HG03135 (cell line): ENCODE data around the gene ARL6.
A peak's percentile ranks its signal among the peaks of the same experiment; 100 is the strongest.
"Not testable (repeated sequence)": the region's sequence is repeated elsewhere in the genome, so short reads cannot be mapped to it uniquely, and the experiment has no call there.

Experiments
- ATAC-seq: cut with Tn5 transposase; IDR thresholded peaks from one replicate; pipeline ENCODE4 v1.9.1; 2021; ENCODE audit warnings: mild to moderate bottlenecking, moderate library complexity; ENCODE audit not compliant: unreplicated experiment

Gene ARL6

DNA sequence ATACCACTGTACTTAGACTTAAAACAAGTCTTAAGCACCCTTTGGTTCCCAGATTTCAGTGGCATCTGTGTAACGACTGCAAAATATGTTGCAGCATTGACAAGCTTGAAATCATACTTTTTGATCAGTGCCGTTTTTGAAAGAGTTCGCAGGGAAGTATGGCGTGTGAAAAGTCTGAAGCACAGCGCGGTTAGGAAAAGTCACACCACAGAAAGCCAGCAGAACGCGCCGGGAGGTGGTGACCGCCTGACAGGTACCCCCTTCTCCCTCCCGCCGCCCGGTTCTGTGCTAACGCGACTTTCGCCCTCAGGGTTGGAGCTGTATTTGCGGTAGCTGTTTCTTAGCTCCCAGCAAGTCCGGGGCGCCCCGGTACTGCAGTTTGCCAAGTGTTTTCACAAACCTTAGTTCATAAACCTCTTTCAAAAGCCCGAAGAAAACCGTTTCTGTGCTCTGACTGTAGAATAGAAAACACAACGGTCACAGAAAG, 56.8 kb downstream of the ARL6 start:
- ATAC-seq = peak; percentile 55

DNA sequence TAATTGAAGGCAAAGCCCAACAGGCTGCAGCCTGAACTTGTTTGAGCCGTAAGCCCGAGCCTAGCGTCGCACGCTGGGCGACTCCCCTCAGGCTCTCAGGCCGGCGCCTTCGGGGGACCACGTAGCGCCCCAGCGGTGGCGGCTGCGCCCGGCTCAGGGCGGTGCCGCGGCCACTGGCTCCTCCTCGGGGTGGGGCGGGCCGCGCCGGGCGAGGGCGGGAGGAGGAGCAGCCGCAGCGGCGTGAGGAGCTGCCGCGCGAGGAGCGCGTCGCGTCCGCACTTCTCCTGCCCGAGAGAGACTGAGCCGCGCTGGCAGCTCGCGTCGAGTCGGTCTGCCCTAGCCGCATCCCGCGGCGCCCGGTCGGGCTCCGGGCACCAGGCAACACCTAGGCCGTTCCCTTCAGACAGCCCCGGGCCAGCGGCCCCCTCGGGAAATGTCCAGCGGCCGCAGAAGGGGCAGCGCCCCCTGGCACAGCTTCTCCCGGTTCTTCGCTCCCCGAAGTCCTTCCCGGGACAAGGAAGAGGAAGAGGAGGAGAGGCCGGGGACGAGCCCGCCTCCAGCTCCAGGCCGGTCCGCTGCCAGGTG, 57.3 kb downstream of the ARL6 start, which contains the start of gene CRYBG3:
CRYBG3 (plus strand) TSS at position 238 of the 585 bp plus-strand sequence; CDS start at position 434, 196 bp downstream.
- ATAC-seq = peak; percentile 99

DNA sequence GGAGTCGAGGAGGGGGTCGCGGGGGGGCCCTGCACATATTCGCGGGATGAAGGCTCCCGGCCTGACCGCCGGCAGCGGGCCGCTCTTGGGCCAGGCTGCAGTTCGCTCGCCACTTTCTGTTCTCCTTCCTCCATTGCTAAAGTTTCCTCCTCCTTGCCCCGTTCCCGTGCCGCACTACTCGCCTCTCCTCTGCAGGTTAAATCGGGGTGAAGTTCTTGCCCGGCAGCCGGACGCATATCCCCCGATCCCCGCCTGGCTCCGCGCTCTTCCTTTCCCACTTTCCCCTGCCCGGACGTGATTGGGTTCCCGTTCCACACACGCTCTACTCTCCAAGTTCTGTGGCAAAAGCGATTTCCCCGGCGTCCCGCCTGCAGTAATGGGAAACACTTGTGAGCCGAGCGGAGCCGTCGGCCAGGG, 57.8 kb downstream of the ARL6 start:
- peak; percentile 30 for ATAC-seq

DNA sequence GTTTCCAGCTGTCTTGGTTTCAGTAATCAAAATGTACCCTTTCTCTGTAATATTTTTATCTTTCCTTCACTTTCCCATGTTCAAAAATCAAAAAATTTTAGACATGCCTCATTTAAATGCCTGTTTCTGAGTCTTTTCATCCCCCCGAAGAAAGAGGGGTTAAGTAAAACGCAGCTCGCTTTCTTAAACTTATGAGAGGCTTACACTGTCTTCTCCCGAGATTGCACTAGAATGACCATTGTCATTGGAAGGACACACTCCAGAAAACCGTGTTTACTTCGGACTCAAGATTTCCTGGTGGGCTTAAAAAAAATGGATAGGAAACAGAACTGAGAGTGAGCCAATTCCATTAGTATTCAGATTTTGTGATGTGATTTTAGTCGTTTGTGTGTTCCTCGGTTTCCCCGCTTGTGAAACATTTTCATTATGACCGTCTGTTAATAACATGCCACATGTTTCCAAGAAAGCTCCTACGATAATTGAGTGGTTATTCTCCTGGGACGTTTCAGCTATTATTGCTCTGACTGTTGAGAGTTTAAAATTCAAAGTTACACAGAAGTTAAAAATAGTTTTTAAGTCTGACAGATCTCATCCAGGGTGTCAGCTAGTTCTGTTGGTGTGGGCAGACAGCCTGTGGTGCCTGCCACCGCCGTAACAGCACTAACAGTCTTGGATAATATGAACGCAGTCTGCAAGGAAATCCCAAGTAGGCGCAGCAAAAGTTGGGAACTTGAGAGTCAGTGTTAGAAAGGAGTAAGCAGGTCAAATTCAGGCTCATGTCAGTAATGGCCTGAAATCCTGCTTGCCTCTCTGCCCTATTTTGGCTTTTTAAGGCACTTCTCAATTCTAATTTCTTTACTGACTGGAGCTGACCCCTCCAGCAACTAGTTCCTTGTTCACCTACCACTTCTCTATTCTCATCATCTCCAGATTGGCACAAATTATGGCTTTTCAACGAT, 58.8 kb downstream of the ARL6 start:
- no peak for ATAC-seq

GRCh38 chr3:97825101-97825500, 60.5 kb downstream of the ARL6 start:
- ATAC-seq = no peak

DNA sequence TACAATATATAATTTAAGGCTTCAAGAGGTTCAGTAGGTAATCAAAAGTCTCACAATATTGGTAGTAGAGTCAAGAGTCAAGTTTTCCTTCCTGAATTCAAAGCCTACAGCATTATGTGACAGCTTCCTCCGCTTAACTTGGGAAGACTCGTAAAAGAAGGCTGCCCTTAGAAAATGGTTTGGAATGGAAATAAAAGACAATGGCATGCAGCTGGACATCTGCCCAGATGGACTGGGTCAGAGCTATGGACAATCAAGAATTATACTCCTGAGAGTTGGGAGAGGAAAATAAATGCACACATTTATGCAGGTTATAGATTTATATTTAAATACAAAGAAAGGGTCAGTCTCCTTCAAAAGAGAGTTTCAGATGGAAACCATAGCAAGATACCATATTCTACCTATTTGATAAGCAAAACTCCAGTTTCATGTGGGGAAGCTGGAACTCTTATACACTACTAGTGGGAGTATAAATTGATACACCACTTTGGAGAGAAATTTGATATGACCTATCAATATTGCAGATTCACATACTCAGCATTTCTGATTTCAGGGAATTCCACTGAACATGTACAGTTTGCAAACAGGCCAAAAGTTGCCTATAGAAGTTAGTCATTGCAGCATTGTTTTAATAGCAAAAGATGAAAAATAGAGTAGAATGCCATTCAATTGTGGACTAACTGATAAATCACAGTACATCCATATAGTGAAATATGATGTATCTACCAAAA, 63.3 kb downstream of the ARL6 start:
- ATAC-seq = no peak

DNA sequence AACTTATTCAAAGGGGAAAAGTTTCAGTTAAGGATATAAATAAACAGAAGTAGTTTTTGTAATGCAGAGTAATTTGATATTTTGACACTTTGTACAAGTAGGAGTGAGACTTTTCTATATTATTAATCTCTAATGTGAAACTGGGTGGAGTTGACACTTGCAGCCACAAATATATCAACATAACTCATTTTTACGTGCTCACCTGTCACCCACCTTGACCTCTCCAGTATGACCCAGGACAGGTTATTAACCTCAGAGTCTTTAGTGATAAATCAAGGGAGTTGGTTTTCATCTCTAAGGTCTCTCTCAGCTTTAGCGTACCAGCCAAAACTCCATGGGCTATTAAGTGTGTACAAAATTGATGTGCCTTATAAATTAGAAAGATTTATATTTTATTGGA, 64.6 kb downstream of the ARL6 start:
- ATAC-seq = no peak

- ATAC-seq = no peak
These were observed 66.1 kb downstream of the ARL6 start for GRCh38 chr3:97830638-97831037.

- ATAC-seq = no peak
These were observed 66.6 kb downstream of the ARL6 start for GRCh38 chr3:97831140-97831539.

DNA sequence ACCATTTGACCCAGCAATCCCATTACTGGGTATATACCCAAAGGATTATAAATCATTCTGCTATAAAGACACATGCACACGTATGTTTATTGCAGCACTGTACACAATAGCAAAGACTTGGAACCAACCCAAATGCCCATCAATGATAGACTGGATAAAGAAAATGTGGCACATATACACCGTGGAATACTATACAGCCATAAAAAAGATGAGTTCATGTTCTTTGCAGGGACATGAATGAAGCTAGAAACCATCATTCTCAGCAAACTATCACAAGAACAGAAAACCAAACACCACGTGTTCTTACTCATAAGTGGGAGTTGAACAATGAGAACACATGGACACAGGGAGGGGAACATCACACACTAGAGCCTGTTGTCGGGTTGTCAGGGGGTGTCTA, 68.6 kb downstream of the ARL6 start:
- ATAC-seq = not testable (repeated sequence)

- no peak for ATAC-seq
These were observed 71.2 kb downstream of the ARL6 start for GRCh38 chr3:97835761-97836160.

DNA sequence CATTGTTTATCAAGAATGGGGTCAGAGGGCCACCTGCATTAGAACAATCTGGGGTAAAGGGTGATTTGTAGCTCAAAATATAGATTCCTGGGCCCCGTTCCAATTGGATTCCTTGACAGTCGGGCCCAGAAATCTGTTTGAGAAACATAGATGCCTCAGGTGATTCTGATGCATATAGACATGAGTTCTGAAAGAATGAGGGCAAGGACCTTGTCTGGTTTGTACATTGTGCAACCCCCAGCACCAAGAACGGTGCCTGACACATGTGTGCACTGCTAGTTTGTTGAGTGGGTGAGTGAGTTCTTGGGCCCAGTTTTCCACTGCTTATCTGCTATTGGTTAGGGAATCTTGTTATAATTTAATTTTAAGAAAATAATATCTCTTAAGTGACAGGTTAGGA, 73.8 kb downstream of the ARL6 start:
- no peak for ATAC-seq

GRCh38 chr3:97839944-97840343, 75.4 kb downstream of the ARL6 start:
- ATAC-seq = no peak

GRCh38 chr3:97841304-97841703, 76.7 kb downstream of the ARL6 start:
- ATAC-seq = no peak

DNA sequence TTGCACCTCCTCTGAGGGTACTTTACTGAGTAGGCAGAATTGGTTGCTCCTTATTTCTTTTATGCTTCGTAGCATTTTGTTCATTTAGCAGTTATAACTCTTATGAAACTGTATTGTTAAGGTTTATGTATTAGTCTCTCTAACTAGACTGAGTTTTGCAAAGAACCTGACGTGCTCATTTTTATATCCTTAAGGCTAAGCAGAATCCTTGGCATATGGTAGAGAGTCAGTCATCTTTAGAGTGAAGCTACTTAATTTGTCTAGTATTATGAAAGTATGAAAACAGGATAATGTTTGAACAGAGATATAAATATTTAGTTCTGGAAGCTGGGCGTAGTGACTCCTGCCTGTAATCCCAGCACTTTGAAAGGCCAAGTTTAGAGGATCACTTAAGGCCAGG, 77.4 kb downstream of the ARL6 start:
- no peak for ATAC-seq

DNA sequence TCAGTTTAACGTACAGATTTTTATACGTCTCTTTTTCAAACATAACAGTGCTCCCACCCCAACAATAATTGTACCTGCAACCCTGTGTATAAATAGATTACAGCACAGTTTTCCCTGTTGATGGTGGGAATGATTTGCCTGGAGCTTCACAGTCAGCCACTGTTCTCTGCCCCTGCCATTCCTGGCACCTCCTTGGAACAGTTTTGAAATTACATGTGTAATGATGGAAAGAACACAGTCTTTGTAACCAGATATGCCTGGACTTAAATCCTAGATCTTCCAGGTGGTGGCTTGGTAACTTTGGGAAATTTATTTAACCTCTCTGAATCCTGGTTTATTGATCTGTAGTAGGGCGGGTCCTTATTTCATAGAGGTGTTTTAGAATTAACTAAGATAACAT, 84.2 kb downstream of the ARL6 start:
- no peak for ATAC-seq
